Psoas muscle (tissue), 8 donors: ENCODE results near the gene DDX18. TPM values are rescaled to one million over a fixed set of nuclear protein-coding genes. Genes with fewer than 3 reads are reported as not detected.
A peak's percentile ranks its signal among the peaks of the same experiment; 100 is the strongest.

ENCODE experiments used
- ATAC-seq, 4 donors: fragments of 200-7000 bp; cut with Tn5 transposase; one replicate each; pipeline ENCODE4 v1.9.1; 2020; ENCODE audit warnings: moderate library complexity in 3 of 4, mild to moderate bottlenecking in 2 of 4
- DNase-seq, 2 donors: peaks; one replicate each; pipeline ENCODE4 v3.0.0-alpha.2; 2020
- H3K27ac ChIP-seq: fragments of 200-600 bp; one replicate; pipeline ENCODE4 v1.8.0; 2022
- H3K27me3 ChIP-seq, 3 donors: fragments of 200-600 bp in 1 of 3; one replicate each; pipeline versions ENCODE4 v1.6.1 to v1.8.0; 2013 to 2022; ENCODE audit warnings: low read length in 2 of 3, mild to moderate bottlenecking in 2 of 3, moderate library complexity in 1 of 3; ENCODE audit not compliant: insufficient read depth in 3 of 3
- H3K36me3 ChIP-seq, 2 donors: fragments of 200-600 bp in 1 of 2; one replicate each; pipeline versions ENCODE4 v1.6.1 to v1.8.0; 2013 to 2022; ENCODE audit warnings: low read depth in 1 of 2, mild to moderate bottlenecking in 1 of 2, moderate library complexity in 1 of 2; ENCODE audit not compliant: insufficient read depth in 1 of 2
- H3K4me1 ChIP-seq: fragments of 200-600 bp; one replicate; pipeline ENCODE4 v1.8.0; 2022
- H3K4me3 ChIP-seq: fragments of 200-600 bp; one replicate; pipeline ENCODE4 v1.8.0; 2022; ENCODE audit warnings: mild to moderate bottlenecking
- H3K9me3 ChIP-seq: fragments of 200-600 bp; one replicate; pipeline ENCODE4 v1.8.0; 2022
- CTCF ChIP-seq: fragments of 200-600 bp; IDR thresholded peaks from one replicate; pipeline ENCODE4 v1.8.0; 2022; ENCODE audit warnings: antibody characterized with exemption
- WGBS, 3 donors: extraction: QIAGEN DNeasy Blood & Tissue Kit; methylation state at CpG; one replicate each; pipeline versions ENCODE4 v1.1.6 to v1.1.7; 2013; 5-methylcytosine and 5-hydroxymethylcytosine counted together
- intact Hi-C, 2 donors: fragments of 100-400 bp; cut with DNase I; formaldehyde crosslinking; loops; one replicate each; pipeline versions ENCODE4 v1.11.0 to v1.14.2; 2022
- polyA plus RNA-seq, 3 donors: library from polyadenylated mRNA; stranded (reverse); fragments of 200-250 nt; gene quantifications; one replicate each; pipeline ENCODE4 v1.2.3, GENCODE V29; 2013
- total RNA-seq, 4 donors: library from RNA; stranded (reverse); fragmentation: NEBNext Ultra II Directional in 2 of 4; extraction: Animal tissue kit (Norgen Biotek cat#: 25700) in 2 of 4; gene quantifications; one replicate each; pipeline versions ENCODE4 v1.2.1 to v1.2.4, GENCODE V29; 2021 to 2023
- donor health status: healthy with polysubstance abuse.
- donor health status: DM: no; HTN: no; CAD: no; lungs with moderate emphysema.
- donor health status: Bipolar disorder and iron deficiency.
- donor health status: healthy.
- donor health status: DM: yes; HTN: yes; CAD: no.
- donor health status: DM: no; HTN: no; CAD: no.
- donor health status: DM: no; HTN: no; CAD: no.
- donor health status: DM: yes; HTN: yes; CAD: no.

DDX18 gene
- total and polyA plus RNA-seq, 7 donors: 12.6 to 33.4 (median 28.9) TPM

- H3K9me3 ChIP-seq: no peaks in the 10 kb centered on the region
- no peaks in the 10 kb centered on the region for H3K4me1 ChIP-seq
- 6 to 10% (median 7%) methylated on average over 31 to 53 of the region's 53 CpGs for WGBS, 3 donors
- H3K27me3 ChIP-seq: no peaks in the 10 kb centered on the region
- ATAC-seq: peak; percentile 91 to 98 (median 96)
- DNase-seq: peak; percentile 86 to 90
- H3K27ac ChIP-seq: peak overlapping the region; percentile 53
- intact Hi-C loops: loop anchor here (2.0 to 10.0 kb wide), 3 partner anchors 99 to 167 kb away; no protein-coding TSS in a partner anchor
- H3K4me3 ChIP-seq: peak overlapping the region; percentile 63
- TF ChIP-seq CTCF: peak; percentile 74
- H3K36me3 ChIP-seq: peaks cover 3 to 52% of the 10 kb centered on the region in 2 donors
Observed at GRCh38 chr2:117835990-117836760, 21.7 kb downstream of the DDX18 start.

GRCh38 chr2:117845304-117845703 lies 30.8 kb downstream of the DDX18 start:
- Histone ChIP-seq H3K4me3 (no peak overlapping the region), H3K4me1 (no peaks in the 10 kb centered on the region), H3K27ac (no peak overlapping the region), H3K9me3 (no peaks in the 10 kb centered on the region), H3K27me3 (peaks cover 0 to 12% (median 4%) of the 10 kb centered on the region in 3 donors), H3K36me3 (no peaks in the 10 kb centered on the region)
- intact Hi-C loops: no loop called here
- WGBS, 3 donors: 92 to 95% (median 94%) methylated on average over 2 of the region's 2 CpGs
- no peak for DNase-seq
- no peak for TF ChIP-seq CTCF
- ATAC-seq: no peak

- WGBS, 3 donors: 5 to 9% (median 5%) methylated on average over 7 of the region's 7 CpGs
- Histone ChIP-seq H3K36me3 (no peaks in the 10 kb centered on the region), H3K9me3 (no peaks in the 10 kb centered on the region), H3K4me3 (no peak overlapping the region), H3K27ac (no peak overlapping the region), H3K4me1 (no peaks in the 10 kb centered on the region), H3K27me3 (peaks cover 0 to 34% (median 6%) of the 10 kb centered on the region in 3 donors)
- DNase-seq (no peak), ATAC-seq (no peak)
- no peak for TF ChIP-seq CTCF
- intact Hi-C loops: no loop called here
Observed at GRCh38 chr2:117850015-117850414, 35.5 kb downstream of the DDX18 start.

- peaks cover 0 to 34% (median 6%) of the 10 kb centered on the region in 3 donors for H3K27me3 ChIP-seq
- H3K9me3 ChIP-seq: no peaks in the 10 kb centered on the region
- H3K27ac ChIP-seq: no peak overlapping the region
- ATAC-seq (no peak), DNase-seq (no peak)
- no peak for TF ChIP-seq CTCF
- no peaks in the 10 kb centered on the region for H3K36me3 ChIP-seq
- no peak overlapping the region for H3K4me3 ChIP-seq
- intact Hi-C loops: no loop called here
- no peaks in the 10 kb centered on the region for H3K4me1 ChIP-seq
- WGBS, 3 donors: 11 to 16% (median 13%) methylated on average over 4 of the region's 4 CpGs
Observed at GRCh38 chr2:117850461-117850860, 36.0 kb downstream of the DDX18 start.
